ENCODE measurements around the gene ZDHHC13.

ZDHHC13 gene

DNA sequence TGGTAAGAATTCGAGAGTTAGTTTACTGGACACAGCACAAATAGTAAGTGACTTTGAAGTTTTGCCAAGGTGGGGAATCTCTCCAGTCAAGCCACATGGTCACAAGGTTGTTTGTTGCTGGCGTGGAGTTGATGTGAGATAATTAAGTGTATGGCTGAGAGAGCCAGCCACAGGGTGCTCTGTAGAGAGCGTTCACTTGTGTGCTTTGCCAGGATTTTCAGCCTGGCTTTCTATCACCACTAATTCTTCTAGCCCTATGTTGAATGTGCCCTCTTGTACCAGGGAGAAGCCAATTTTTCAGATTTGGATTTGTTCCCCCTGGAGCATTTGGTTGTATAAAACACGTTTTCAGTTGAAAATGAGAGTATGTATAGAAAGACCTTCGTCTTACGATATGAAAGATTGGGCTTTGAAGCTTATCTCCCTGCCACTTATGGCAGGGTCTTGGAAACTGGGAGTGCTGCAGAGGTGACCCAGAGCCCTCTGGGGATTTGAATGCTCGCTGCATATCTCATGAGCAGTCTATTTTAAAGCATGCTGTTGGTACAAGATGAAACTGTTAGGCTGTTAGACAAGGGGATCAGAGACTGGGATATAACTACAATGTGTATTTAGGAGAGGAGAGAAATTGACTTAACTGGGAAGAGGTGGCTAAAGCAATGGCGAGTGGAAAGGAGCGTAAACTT lies 56.2 kb downstream of the ZDHHC13 start:
- DNase-seq = no peak

DNA sequence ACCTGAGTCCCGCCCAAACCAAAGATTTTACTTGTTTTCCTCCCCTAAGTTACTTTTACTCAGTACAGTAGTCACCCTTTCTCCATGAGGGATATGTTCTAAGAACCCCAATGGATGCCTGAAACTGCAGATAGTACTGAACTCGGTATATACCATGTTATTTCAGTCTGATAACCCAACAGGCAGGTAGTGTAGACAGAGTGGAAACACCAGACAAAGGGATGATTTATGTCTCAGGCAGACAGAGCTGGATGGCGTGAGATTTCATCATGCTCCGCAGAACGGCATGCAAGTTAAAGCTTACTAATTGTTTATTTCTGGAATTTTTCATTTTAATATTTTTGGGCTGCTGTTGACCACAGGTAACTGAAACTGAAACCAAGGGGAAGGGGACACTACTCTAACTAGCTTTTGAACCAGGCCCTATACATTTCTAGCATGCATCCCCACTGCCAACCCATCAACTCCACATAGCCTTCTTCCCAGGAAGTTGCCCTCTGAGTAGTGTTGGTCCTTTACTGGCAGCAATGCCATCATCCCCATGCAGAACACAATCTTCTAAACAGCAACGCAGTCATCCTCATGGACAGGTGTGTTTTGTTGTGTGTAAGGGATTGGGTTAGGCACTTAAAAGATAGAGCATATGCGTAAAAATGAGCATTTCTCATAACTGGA lies 57.1 kb downstream of the ZDHHC13 start:
- DNase-seq = no peak

- DNase-seq = no peak
Observed at GRCh38 chr11:19176629-19177186, 59.7 kb downstream of the ZDHHC13 start.

DNA sequence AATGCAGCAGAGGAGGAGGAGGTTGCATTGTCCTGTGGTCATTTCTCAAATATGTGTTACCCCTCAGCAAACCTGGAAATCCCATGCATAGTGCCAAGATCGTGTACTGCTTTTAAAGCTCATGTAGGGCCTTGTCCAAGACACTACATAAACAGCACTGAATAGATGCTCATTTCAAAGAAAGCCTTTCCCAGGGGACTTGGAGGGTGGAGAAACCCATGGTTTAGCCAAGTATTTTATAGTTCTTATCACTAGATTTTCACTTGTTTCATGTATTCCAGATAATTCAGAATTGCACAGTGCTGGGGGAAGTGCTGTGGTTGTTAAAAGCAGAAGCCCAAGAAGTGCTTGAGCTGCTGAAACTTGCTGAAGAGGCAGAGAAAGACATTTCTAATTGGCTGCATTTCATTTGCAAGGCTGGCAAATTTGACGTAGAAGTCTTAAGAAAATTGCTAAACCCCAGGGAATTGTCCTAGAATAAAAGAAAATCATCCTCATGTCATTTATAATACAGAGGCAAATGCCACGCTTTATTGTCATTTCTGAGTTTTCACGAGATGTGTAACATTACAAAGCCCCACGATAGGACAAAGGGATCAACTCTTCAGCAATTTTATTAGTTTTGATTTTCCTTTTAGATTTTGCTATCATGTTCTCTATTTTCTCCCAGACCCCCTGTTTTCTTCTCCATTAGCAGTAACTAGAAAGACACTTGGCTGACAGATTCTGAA lies 64.7 kb downstream of the ZDHHC13 start:
- DNase-seq = no peak

- DNase-seq = no peak
Observed at GRCh38 chr11:19183646-19184045, 66.7 kb downstream of the ZDHHC13 start.

DNA sequence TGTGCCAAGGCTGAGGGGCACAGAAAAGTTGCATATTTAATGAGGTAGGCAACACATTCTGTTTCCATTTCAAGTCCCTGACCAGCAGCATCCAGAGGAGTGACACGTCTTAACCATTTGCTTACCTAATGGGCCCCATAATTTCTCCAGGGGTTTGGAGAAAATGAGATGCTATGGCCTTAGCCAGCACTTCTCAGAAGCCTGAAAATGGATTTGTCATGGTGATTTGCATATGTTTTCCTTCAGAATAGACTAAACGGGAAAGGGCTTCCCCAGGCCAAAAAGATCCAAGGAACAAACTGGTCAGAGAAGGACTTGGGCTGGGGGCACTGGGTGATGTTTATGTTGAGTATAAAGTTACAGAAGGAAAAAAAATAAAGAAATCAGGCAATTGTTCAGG lies 68.1 kb downstream of the ZDHHC13 start:
- DNase-seq = no peak

- no peak for DNase-seq
Observed at GRCh38 chr11:19185516-19186052, 68.6 kb downstream of the ZDHHC13 start.

GRCh38 chr11:19187114-19187832 lies 70.3 kb downstream of the ZDHHC13 start:
- DNase-seq = no peak

DNA sequence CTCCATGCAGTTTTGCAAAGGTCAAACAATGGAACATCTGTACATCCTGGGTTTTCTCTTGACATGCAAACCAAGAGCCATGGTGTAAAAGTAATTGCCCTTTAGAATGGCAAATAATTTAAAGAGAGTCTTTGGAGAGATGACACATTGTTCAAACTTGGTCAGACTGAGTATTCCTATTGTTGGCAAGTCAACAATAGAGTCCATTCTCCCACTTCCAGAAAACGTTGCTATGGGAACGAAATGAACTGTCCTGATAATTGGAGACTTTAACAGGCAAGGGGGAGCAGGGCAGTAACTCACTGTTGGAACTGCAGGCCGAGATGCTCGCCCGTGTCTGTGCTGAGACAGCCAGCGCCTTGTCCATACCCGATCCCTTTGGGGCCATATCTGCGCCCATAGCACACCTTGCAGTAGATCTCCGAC lies 70.9 kb downstream of the ZDHHC13 start:
- no peak for DNase-seq

DNA sequence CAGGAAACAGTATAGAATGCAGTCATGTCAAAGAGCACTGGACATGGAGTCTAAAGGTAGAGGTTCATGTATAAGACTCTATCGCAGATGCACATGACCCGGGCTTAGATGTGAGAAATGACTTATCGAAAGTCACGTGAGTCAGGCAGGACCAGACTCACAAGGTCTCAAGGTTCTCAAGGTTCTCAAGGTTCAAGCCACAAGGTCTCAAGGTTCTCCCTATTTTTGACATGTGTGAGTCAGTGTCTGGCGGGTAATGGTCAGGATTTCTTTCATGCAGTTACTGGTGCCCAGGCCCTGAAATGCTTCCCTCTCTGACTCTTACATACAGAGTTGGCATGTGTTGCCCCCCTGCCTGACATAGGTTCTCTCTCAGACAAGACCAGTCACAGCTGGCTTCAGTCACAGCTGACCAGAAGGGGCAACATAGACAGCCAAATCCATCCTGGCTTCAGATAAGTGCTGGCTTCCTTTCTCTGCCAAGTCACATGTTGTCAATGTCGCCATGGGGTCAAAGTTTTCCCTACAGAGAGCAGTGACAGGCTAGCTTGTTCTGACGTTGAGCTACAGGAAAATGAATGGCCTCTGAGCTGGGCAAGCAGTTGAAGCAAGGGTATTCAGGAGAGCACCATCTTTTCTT lies 74.7 kb downstream of the ZDHHC13 start:
- DNase-seq = no peak

GRCh38 chr11:19193916-19194315 lies 76.9 kb downstream of the ZDHHC13 start:
- DNase-seq = no peak

GRCh38 chr11:19194620-19195308 lies 77.8 kb downstream of the ZDHHC13 start:
- DNase-seq = no peak

- DNase-seq = no peak
Observed at GRCh38 chr11:19196432-19196831, 79.5 kb downstream of the ZDHHC13 start.

- DNase-seq = no peak
Observed at GRCh38 chr11:19199048-19199447, 82.1 kb downstream of the ZDHHC13 start.

DNA sequence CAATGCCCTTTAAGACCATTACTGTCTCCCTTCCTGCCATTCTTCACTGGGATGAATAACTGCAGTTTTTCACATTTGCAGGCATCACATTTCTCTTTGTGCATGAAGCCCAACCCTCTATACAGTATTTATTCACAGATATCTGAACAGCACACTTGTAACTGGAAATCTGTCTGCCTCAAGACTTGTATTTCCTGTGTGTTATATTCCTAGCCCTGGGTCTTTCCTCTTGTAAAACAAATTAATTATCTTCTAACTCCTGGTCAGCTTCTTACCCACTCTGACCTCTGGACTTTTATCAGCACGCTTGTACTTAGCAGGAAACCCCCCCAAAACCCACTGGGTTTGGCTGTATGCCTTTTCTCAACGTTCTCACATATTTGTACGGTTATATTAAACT lies 82.8 kb downstream of the ZDHHC13 start:
- DNase-seq = no peak

DNA sequence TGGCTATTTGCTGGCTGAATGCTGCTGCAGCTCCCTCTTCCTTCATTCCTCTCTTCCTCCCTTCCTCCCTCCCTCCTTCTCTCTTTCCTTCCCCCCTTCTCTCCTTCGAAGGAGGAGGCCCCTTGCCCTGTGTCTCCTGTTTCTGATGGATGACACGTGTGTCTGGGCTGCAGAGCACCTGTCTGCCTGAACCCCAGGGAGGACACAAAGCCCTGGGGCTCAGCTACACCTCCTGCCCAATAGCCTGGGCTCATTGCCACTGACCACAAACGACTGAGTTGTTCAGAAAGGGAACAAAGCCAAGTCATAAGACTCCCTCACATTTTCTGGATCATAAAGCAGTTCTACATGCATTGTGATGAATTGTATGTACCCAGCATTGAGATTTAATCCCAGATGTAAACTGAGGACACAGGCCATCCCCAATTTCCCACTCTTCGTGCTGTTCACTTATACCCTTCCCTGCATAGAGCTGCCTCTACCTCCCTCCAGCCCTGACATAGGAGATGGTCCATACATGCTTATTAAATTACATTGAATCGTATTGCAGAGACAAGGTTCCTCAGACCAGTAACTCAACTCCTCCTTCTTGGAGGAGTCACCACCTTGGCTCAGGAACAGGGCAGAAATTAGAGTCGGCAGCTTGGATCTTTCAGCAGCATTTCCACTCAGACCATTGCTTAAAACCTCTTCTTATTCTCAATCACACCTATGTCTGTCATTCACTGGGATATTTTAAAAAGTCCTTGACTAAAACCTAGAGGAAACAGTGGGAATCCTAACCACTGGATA lies 83.6 kb downstream of the ZDHHC13 start:
- DNase-seq = no peak

DNA sequence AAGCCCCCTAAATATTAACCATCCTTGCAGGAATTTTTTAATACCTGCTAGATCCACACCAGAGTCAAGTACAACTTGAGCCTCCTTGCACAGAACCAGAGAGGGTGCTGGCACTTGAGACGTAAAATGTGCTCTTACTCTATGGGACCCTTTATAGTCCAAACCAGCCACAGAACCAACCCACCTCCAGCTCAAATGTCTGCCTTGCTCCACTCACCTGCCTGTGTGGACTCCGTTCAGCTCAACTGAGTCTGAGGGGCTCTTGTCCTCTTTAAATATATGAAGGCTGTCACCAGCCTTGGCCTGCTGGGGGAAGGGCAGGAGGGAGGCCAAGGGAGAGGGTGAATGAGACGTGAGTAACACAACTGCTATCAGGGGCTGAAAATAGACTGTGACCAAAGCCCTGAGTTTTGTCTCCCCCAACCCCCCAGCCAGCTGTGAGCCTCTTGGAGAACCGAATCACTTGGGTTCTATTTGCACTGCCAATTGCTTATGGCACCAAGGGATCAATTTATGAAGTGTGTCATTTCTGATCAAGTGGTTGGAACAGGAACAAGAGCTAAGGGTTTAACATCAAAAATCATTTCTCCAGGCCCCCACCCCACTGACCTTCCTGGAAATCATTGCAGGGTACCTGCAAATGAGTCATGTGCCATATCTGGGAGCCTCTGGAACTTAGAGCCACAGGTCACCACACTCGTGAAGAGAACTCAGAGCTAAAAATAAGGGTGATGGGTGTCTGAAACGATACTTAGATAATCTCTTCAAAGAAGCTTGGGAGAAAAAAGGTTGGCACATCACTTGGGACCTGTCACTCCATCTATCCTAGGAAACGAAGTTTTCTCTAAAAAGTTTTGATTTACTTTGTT lies 85.0 kb downstream of the ZDHHC13 start, which contains the start of gene CSRP3:
TSS of gene CSRP3 (minus strand) at position 247 of the 869 bp plus-strand sequence. CDS start 9,535 bp downstream, outside the sequence.
- DNase-seq = no peak

DNA sequence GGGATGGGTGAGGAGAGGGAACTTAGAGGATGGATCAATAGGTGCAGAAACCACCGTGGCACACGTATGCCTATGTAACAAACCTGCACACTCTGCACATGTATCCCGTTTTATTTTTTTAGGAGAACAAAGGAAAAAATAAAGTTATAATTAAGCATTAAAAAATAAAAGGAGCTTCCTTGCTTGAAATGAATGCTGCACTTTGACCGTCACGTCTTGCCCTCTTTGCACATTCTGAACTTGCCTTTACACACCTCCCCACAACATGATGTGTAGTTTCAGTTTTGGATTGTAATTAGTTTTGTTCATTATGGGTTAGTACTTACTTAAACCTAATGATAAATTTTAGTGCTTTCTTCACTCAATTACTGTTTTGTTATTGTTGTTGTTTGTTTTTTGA lies 87.9 kb downstream of the ZDHHC13 start:
- no peak for DNase-seq

DNA sequence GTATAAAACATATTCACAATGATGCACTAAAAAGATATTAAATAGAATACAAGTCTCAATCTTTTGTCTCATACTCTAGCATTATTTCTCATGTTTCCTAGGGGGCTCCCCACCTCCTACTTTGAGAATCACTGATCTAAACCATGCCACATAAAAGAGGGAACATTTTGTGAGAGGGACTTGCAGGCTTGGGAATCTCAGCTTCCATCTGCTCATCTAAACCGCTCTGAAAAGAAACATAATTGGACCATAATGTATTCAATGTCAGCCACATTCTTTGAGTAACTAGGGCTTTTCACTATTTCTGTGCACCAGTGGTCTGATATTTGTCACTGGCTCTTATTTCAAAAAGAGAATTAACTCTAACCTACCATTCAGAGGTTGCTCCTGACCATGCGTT lies 91.2 kb downstream of the ZDHHC13 start:
- no peak for DNase-seq

Measured in cortex of kidney (tissue), 1 donor.